HG03469 (cell line): ENCODE data around the gene UACA.

ENCODE experiments used
- ATAC-seq: cut with Tn5 transposase; IDR thresholded peaks from one replicate; pipeline ENCODE4 v1.9.1; 2021; ENCODE audit warnings: mild to moderate bottlenecking, moderate library complexity, moderate number of reproducible peaks; ENCODE audit not compliant: unreplicated experiment

Gene UACA

GRCh38 chr15:70715840-70716485 is 47.4 kb downstream of the UACA start:
- no peak for ATAC-seq

- ATAC-seq = no peak
These were observed 48.8 kb downstream of the UACA start for GRCh38 chr15:70714565-70714964.

- ATAC-seq = no peak
These were observed 49.3 kb downstream of the UACA start for GRCh38 chr15:70714015-70714414.

GRCh38 chr15:70712271-70712670 is 51.1 kb downstream of the UACA start:
- no peak for ATAC-seq

GRCh38 chr15:70710714-70711113 is 52.6 kb downstream of the UACA start:
- no peak for ATAC-seq

GRCh38 chr15:70708839-70709238 is 54.5 kb downstream of the UACA start:
- ATAC-seq = no peak

- no peak for ATAC-seq
These were observed 55.6 kb downstream of the UACA start for GRCh38 chr15:70707686-70708300.

GRCh38 chr15:70704731-70705130 is 58.6 kb downstream of the UACA start:
- no peak for ATAC-seq

- ATAC-seq = no peak
These were observed 59.2 kb downstream of the UACA start for GRCh38 chr15:70704166-70704565.

GRCh38 chr15:70703096-70703878 is 60.1 kb downstream of the UACA start:
- ATAC-seq = no peak

GRCh38 chr15:70702584-70702983 is 60.8 kb downstream of the UACA start:
- ATAC-seq = no peak

GRCh38 chr15:70701891-70702568 is 61.3 kb downstream of the UACA start:
- no peak for ATAC-seq

- ATAC-seq = no peak
These were observed 62.2 kb downstream of the UACA start for GRCh38 chr15:70701171-70701570.

GRCh38 chr15:70699890-70700289 is 63.5 kb downstream of the UACA start:
- no peak for ATAC-seq

- no peak for ATAC-seq
These were observed 64.4 kb downstream of the UACA start for GRCh38 chr15:70698836-70699390.

- ATAC-seq = no peak
These were observed 64.9 kb downstream of the UACA start for GRCh38 chr15:70698426-70698825.

GRCh38 chr15:70690491-70691276 is 72.7 kb downstream of the UACA start:
- ATAC-seq = no peak

GRCh38 chr15:70690021-70690420 is 73.3 kb downstream of the UACA start:
- ATAC-seq = no peak

GRCh38 chr15:70687482-70687881 is 75.9 kb downstream of the UACA start:
- no peak for ATAC-seq

GRCh38 chr15:70680817-70681216 is 82.5 kb downstream of the UACA start:
- ATAC-seq = no peak

- no peak for ATAC-seq
These were observed 83.5 kb downstream of the UACA start for GRCh38 chr15:70679919-70680231.
